ENCODE measurements around the gene MTHFSD.

The MTHFSD gene

DNA sequence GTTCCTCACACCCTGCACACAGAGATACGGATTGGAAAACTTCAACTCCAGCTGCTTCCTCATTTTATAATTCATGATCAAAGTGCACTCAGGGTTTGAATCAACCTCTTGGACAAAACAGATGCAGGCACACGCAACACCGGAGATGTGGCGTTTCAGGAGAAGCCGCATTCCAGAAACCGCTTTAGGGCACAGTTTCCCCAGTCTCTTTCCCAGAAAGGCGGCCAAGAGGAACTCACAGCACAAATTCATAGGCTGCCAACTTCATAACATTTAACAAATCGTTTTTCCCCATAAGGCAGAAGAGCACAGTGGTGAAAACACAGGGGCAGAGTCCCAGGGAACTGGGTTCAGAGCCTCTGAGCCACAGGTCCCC lies 8.4 kb downstream of the MTHFSD start:
- no peak for DNase-seq

DNA sequence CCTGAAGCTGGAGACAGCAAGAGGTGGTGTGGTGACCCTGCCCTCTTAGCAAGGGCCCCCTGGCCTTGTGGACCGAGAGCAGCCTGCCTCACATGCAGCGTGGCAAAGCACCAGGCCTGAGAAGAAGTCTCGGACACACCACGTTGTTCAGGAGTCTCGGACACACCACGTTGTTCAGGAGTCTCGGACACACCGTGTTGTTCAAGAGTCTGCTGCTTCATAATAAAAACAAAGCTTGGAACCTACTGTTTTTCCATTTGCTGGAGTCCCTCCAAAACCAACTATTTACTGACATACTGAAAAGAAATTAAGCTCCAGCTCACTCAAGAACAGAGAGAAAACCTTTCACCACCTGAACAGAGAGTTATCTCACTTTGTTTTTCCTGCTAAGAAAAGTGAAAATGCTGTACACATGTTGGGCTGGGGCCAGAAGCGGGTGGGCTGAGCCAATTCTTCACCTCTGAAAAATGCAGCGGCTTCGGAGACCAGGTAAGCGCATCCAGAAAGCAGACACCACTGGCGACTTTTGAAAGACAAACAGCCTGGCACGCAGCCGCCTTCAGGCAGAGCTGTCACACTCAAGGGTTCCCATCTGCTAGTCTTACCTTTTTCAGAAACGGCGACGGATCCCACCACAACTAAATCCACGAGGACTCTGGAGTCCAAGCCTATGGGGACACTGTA lies 8.9 kb downstream of the MTHFSD start:
- DNase-seq: no peak

DNA sequence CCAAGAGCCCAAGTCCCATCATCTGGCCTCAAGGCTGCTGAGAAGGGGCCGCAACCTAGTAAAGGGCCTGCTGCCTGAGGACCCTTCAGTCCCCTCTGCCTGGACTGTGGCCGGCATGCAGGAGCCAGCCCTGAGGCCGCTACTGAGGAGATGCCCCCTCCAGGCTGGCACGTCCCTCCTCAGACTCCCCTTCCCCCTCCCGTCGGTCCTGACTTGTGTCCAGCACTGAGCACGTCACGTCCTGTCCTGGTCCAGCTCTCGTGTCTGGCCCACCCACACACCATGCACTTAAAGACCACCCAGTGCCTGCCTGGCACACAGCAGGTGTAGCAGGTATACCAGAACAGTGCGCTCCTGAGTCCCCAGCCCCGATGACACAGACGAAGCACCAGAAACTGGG lies 9.6 kb downstream of the MTHFSD start:
- no peak for DNase-seq

DNA sequence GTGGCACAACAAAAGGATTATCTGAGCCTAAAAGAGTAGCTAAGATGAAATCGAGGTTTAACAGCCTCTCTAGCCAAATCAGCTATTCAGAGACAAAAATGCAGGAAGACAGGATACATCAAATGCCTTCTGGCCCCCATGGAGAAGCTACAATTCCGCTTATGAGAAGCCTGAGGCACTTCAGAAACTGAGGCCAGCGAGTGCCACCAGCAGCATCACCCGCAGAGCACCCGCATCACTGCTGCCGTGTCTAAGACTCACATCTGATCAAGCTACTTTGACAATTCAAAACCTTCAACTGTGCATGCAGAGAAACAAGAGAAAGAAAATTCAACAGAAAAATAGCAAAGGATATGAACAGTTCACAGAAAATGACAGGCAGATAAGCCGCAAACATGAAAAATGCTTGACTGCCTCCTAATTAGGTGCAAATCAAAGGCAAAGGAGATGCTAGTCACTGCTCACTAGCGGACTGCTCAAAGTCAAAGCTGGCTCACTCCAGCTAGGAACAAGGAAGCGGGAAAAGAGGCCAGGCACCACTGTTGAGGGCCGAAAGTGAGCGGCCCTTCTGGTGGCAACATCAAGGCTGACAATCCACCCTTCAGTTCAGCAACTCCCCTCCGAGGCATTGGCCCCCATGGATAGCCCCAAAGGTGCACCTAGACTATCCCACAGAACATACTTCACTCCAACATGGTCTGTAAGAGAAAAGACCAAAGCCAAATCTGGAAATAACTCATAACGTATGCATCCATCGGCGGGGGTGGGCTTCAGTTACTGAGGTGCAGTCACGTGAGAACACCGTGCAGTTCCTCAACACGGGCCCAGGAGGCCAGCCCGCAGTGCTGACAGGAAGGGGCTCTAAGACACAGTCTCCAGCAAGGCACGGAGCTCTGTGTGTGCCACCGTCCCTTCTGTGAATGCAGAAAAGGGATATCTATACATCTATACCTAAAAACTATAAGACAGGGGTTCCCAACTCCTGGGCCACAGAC lies 12.0 kb downstream of the MTHFSD start:
- DNase-seq: no peak

DNA sequence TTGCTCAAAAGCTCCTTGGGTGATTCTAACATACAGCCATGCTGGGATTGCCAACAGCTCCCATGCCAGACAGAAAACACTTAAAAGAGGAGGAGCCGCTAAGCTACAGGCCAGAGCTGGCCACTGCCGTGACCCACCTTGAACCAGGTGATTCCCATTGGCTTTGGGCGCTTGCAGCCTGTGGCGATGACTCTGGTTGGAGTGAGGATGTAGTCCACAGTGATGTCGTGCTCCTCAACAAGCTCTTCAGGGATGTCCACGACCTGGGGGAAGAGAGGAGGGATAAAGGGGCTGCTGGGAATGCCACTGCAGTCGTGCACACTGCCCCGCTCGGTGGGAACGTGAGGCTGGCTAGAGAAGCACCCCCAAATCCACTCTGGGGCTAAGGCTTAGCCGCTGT lies 13.5 kb downstream of the MTHFSD start:
- no peak for DNase-seq

DNA sequence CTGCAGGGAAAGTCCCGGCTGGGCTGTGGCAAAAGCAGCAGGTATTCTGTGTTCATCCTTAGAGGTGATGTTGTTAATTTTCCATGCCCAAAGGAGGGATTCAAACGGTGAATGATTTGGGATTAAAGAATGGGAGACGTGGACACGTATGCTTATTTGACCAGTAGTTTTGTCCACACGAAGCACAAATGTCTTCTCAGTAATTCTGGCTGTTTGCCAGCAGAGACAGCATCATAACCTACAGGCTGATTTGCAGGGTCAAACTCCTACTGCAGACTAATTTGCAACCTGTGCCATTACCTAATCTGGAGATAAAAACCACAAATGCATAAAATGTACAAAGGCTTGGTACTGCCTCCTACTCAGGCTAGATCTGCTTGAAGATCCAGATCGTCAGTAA lies 14.1 kb downstream of the MTHFSD start:
- DNase-seq: no peak

DNA sequence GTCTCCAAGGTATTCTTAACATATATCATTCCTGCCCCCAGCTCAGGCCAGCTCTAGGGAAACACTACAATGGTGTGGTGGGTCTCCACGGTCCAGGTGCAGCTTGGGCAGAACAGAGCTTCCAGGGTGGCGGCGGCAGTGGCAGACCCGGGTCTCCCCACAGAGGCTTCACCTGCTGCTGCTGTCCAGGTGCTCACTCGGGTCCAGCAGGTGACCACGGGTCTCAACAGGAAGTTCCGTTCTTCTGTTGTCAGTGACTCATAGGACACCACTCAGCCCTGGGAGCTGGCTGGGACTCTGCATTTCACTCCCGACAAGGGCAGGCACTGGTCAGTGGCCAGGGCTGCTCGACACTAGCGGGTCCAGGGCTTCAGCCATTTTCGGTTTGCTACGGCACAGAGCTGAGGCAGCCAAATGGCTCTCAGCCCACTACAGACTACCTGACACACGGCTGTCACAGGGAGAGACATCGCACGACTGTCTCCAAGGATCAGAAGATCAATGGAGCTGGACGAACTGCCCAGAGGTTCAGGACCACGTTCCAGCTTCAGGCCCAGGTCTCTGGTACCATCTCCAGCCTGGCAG lies 16.7 kb downstream of the MTHFSD start:
- no peak for DNase-seq

DNA sequence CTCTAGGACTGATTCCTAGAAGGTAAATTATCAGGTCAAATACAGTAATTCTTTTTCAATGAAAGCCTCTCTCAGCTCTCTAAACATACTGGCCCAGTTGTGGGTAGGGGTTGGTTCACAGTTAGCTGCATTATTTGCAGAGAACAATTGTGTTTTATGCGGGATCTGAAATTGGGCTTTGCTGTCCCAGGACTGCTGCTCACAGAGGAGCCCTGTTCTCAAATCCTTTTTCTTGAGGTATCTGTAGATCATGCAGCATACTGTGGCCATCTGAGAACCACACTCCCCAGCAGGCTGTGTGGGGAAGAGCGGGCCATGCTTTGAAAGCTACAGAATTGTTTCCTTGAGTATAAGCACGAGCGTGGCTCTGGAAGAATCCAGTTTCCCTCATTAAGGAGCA lies 17.5 kb downstream of the MTHFSD start:
- DNase-seq: no peak

DNA sequence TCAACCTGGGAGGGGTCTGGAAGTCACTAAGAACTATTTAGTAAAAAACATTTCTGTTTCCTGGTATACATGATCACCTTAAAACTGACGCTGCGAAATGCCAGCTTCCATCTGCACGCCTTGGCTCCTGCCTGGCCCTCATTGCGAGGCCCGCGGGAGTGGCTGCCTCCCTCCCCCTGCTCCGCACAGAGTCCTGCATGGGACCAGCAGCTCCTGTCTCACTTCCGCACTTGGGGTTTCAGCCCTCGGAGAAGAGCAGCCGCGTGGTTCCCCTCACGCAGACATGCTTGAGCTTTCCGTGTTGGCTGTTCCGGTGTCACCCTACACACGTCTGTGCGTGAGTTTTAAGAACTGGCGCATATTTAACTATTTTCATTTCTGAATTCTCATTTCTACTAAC lies 18.4 kb downstream of the MTHFSD start:
- DNase-seq: no peak

DNA sequence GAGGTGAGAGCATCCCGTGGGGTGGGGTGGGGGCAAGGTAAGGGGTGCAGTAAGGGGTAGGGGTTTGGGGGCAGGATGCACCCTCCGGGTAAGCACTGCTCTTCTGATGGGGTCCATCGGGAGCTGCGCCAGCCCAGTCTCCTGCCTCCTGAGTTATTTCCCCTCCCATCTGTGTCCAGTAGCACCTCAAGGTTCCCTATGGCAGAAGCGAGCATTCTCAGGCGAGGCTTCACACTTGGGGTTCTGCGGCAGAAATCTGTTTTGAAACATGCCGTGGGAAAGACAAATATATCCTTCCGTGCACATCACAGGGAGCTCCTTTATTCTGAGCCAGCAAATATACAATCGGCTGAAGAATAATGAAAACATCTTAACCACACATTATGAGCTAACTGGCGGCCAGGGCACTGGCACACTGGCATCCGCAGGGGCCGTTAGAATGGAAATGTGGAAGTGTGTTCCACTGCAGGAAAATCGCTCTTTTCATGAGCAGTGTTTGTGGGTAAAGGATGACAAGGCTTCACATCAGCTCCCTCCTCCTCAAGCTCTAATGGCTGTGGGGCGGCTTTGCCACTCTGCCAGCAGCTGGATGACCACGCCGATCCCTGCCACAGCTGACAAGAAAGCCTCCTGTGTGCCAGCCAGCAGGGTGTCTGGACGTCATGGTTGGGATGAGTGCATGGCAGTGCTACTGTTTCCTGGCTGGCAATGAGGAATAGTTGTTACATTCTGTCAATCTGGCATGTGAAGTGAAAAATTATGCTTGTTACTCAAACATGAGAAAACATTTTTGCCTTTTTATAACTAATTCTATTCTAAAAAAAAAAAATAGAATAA lies 20.0 kb downstream of the MTHFSD start:
- no peak for DNase-seq

DNA sequence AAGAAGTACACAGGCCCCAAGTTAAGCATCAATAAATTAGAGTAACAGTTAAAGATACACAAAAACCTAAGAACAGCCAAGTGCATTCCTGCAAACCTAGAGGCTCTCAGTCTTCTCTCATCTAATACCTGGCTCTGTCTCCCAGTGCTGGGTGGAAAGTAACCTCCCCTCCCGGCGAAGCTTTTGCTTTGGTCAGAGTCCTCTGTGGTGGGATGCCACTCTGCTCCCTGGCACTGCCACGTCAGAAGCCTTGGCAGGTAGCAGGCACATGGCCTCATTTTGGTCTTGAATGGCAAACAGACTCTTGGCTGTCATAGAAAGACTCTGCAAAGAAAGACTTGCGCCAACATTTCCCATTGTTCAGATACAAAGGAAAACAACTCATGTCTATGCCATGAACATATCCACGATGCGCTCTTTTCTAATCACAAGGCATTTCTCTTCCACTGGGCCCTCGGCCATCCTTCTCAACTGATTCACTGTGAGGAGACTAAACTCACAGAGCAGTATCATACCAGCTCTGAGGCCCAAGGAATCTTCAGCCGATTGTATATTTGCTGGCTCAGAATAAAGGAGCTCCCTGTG lies 21.2 kb downstream of the MTHFSD start:
- no peak for DNase-seq

DNA sequence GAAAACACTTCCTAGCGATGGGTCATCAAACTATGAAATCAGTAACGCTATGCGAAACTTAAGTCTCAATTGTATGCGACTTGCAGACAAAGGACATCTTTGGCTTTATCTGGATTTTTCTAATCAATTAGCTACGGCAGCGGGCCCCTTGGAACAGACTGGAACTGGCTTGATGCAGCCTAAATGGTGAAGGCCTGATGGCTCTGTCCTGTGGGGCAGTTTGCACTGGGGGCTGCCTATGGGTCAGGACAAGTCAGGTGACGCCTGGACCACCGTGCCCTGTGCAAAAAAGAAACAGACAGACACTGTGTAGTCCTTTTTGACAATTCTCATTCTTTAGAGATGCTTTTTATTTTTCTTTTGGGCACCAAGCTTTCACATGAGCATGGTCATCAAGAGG lies 22.0 kb downstream of the MTHFSD start:
- no peak for DNase-seq

DNA sequence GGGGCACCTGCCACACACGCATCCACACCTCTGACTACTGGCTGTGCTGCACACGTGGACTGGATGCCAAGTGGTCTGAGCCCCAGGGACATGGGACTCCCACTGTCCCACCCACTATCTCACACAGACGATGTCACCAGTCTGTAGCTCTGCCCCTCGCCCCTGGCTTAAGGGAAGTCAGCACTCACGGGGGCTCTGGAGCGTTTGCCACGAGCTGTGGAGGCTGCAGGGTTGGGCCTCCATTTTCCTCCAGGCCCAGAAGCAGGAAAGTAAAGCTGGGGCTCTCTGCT lies 22.6 kb downstream of the MTHFSD start:
- DNase-seq: no peak

DNA sequence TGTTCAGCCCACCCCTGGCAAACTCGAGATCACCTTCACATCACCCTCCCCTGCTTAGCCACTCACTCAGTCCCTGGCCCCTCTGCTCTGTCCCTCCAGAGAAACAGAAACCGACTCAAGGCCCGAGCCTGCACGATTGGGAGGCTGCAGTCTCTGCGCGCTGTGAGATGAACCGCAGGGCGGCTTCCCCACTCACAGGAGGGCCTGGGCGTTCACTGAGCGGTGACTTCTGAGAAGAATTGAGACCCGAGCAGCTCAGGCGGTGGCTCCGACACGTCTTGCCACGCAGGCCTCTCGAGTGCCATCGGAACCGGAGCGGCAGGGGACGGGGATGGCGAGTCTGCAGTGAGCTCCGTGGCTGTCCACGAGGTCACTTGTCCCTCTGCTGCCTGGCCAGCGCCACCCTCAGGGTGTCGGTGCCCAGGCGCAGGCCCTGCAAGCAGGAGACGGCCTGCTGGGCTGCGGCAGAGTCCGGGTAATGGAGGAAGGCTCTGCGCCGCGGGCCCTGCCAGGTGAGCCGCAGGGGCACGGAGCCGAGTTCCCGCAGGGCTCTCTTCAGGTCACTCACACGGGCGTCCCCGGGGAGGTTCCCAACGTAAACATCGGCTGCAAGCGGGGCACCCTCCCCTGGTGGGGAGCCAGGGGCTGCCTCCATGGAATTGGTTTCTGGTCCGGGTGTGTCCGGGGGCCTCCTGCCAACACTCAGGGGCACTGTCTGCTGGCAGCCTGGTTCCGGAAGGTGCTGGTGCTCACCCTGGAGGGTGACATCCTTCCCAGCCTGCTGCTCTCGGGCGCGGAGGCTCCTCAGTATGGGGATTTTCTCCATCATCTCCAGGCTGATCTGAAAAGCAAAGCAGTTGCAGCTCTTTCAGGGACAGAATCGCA lies 23.2 kb downstream of the MTHFSD start:
- DNase-seq: no peak

DNA sequence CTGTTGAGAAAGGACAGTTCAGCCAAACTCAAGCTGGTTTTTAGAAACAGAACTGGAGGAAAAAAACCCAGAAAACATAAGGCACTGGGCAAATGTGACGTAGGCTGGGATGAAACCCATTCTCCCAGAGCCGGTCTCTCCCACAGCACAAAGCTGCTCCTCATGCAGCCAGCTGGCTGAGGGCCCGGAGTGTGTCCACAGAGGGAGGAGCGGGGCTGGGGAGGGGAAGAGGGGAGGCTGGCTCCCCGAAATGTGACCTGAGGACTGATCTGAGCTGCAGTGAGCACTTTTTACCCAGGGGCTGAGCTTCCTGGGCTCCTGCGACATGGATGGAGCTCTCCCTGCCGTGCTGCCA lies 23.9 kb downstream of the MTHFSD start:
- no peak for DNase-seq

DNA sequence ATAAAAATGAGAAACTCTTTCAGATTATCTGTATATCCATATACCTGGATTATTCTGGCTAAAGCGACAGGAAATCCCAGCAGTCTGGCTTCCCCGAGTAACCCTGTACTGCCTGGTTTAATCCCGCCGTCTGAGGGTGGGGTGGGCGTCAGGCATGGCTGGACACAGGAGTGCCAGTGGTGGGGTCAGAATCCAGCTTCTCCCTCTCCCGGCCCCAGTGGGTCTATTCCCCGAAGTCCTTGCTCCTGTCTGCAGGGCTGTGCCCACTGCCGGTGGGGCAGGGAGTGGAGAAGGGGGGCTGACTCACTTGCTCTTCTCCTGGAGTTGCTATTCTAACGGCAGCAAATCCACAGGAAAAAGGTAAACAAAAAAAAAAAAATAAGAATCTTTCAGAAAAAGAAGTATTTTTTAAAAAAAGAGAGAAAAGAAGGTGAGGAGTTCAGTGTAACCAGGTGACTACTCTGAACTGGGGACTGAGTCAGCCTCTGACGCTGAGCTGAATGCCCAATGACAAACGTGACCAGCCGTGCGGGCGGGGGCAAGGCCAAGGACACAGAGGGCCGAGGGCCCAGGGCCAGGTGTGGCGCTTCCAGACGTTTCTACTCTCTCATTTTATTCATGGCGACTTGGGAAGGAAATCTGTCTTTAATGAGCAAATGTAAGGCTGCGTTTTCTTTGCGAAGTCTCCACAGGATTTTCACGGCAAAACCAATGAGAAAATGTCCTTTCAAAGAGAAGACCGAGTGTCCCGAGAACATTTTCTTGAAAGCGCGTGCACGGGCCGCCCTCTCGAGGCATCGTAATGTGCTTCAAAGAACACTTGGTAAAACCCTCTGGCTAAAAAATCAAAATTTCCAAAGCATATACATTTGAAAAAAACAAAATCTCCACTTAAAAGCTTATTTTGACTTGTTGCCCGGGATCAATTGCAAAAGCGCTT lies 24.5 kb downstream of the MTHFSD start:
- no peak for DNase-seq

DNA sequence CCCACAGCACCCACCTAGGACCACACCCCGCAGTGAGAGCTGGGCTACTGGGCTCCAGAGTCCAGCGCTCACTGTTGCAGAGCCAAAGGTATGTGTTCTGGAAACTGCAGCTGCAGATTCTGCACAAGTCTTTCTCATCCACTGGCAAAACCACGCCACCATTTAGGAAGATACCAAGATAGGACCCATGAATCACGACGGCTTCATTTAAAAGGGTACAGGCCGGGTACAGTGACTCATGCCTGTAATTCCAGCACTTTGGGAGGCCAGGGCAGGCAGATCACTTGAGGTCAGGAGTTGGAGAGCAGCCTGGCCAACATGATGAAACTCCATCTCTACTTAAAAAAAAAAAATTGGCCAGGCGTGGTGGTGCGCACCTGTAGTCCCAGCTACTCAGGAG lies 25.9 kb downstream of the MTHFSD start:
- DNase-seq: no peak

DNA sequence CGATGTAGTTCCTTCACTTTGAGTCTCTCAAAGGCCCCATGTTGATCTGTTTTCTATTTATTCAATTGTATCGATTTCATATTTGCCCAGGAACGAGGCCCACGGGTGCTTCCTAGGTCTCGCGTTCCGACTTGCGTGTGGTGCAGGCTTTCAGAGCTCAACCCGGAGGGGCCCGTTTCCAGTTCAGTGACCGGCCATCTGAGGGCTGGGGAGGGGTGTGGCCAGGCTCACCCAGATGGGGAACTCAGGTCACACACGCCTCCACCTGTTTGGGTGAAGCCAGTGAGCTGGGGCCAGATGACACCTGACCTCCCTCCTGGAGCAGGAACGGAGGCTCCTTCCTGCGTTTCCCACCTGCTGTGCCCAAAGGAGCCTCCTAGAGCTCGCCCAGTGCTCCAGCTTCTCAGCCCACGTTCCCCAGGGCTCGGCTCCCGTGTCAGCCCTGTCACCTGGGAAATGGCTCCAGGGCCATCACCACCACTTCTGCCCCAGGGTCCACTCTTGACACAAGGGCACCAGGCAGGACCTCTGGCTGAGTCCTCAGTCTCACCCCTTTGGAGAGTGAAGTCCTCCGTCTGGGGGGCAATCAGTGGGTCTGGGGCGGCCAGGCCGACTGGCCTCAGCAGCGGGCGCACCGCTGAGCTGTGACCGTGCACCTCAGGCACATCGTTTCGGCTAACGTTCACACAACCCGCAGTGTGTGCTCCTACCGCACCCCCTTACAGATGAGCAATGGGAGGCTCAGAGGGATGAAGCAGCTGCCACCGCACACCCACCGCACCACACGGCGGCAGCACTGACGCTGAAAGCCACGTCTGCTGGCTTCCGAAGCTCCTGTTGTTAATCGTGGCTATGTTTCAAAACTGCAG lies 26.7 kb downstream of the MTHFSD start:
- no peak for DNase-seq

DNA sequence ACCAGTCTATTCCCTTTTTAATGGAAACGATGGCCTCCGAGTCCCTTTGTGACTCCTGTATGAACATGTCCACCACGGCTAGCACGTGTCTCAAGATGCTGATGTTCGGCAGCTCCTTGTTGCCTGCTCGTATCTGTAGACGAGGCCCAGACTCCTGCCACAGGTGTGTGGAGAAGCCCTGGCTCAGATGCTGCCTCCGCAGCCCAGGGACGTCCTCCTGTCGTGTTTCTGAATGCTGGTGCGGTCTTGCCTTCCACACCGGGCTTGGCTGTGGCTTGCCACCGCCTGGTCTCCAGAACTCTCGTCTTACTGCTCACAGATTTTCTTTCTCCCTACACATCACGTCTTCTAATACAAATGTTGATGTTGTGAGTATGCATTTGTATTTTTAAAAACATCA lies 27.7 kb downstream of the MTHFSD start:
- DNase-seq: no peak

DNA sequence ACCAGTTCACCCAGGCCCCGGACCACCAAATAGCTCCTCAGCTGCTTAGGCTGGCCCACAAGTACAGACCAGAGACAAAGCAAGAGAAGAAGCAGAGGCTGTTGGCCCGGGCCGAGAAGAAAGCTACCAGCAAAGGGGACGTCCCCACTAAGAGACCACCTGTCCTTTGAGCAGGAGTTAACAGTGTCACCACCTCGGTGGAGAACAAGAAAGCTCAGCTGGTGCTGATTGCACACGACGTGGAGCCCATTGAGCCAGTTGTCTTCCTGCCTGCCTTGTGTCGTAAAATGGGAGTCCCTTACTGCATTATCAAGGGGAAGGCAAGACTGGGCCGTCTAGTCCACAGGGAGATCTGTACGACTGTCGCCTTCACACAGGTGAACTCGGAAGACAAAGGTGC lies 29.3 kb downstream of the MTHFSD start:
- no peak for DNase-seq

Measured in NCI-H345 (cell line).